ENCODE results near the gene ZNF717.
"Not testable (repeated sequence)": the region's sequence is repeated elsewhere in the genome, so short reads cannot be mapped to it uniquely, and the experiment has no call there.

DNA sequence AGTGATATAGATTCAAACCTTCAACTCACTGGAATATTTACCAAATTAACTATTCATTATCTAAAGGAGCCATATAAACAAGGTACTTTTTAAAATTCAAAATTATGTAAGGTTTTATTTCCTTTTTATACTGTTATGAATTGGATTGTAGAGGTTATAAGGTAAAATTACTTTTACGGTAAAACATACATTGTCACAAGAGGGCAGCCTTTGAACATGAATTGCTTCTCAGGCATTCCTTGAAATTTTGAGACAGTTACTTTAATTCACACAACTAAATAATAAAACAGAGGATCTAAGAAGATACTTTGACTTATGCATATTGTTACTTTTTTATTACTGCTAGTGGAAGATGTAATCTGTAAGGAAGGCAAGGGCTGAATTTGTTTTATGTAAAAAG is 32.7 kb upstream of the ZNF717 start:
- not testable (repeated sequence) for TF ChIP-seq CTCF (IDR thresholded peaks at IDR 0.05); EZH2 (IDR thresholded peaks at IDR 0.05; ENCODE audit: borderline replicate concordance, insufficient read depth, low read depth, low read length, poor library complexity, severe bottlenecking)
